GM23338 (cell line): ENCODE results near the gene TENT4B. TPM values are rescaled to one million over a fixed set of nuclear protein-coding genes. Genes with fewer than 3 reads are reported as not detected.

ENCODE experiments used
- ATAC-seq: fragments of 200-7000 bp; cut with Tn5 transposase; 3 replicates; pipeline ENCODE4 v1.9.1; 2020
- DNase-seq: peaks from one replicate; pipeline ENCODE4 v3.0.0-alpha.2; 2015; ENCODE audit warnings: low spot score
- H2AFZ ChIP-seq: fragments of 200-600 bp; sonication (generic); 2 replicates; pipeline ENCODE4 v1.8.0; 2016; ENCODE audit warnings: antibody characterized with exemption, mild to moderate bottlenecking, moderate library complexity
- H3F3A ChIP-seq: fragments of 200-600 bp; sonication (generic); replicated peaks from 2 replicates; pipeline ENCODE4 v1.8.0; 2017; ENCODE audit warnings: antibody characterized with exemption, mixed run types, low read depth
- H3K27ac ChIP-seq: fragments of 200-600 bp; sonication (generic); 2 replicates; pipeline ENCODE4 v1.6.1; 2016; ENCODE audit warnings: low read depth
- H3K27me3 ChIP-seq: fragments of 200-600 bp; sonication (generic); 2 replicates; pipeline ENCODE4 v1.8.0; 2016; ENCODE audit warnings: mild to moderate bottlenecking, mixed run types, moderate library complexity; ENCODE audit not compliant: insufficient read depth
- H3K36me3 ChIP-seq: fragments of 200-600 bp; sonication (generic); 2 replicates; pipeline ENCODE4 v1.8.0; 2016; ENCODE audit warnings: mild to moderate bottlenecking; ENCODE audit not compliant: insufficient read depth
- H3K4me1 ChIP-seq: fragments of 200-600 bp; sonication (generic); 2 replicates; pipeline ENCODE4 v1.8.0; 2016; ENCODE audit warnings: mild to moderate bottlenecking, moderate library complexity; ENCODE audit not compliant: insufficient read depth
- H3K4me2 ChIP-seq: fragments of 200-600 bp; sonication (generic); 2 replicates; pipeline ENCODE4 v1.7.1; 2017; ENCODE audit warnings: mixed run types
- H3K4me3 ChIP-seq: fragments of 200-600 bp; sonication (generic); 2 replicates; pipeline ENCODE4 v1.6.1; 2016; ENCODE audit warnings: mixed run types
- H3K79me2 ChIP-seq: fragments of 200-600 bp; sonication (generic); replicated peaks from 2 replicates; pipeline ENCODE4 v1.8.0; 2017; ENCODE audit warnings: mild to moderate bottlenecking; ENCODE audit not compliant: insufficient read depth
- H3K9me2 ChIP-seq: fragments of 200-600 bp; sonication (generic); 2 replicates; pipeline ENCODE4 v1.8.0; 2017; ENCODE audit not compliant: insufficient read depth
- H4K20me1 ChIP-seq: fragments of 200-600 bp; sonication (generic); replicated peaks from 2 replicates; pipeline ENCODE4 v1.8.0; 2017; ENCODE audit warnings: mild to moderate bottlenecking; ENCODE audit not compliant: insufficient read depth
- H3K27ac Mint-ChIP-seq: 2 replicates; pipeline ENCODE4 v1.8.0; 2020; ENCODE audit warnings: inconsistent platforms, mild to moderate bottlenecking, moderate library complexity, mixed read lengths
- H3K27me3 Mint-ChIP-seq: 3 replicates; pipeline ENCODE4 v1.8.0; 2022; ENCODE audit warnings: low read depth, mild to moderate bottlenecking, moderate library complexity, mixed read lengths, inconsistent platforms; ENCODE audit not compliant: insufficient read depth, poor library complexity
- H3K36me3 Mint-ChIP-seq: 3 replicates; pipeline ENCODE4 v1.8.0; 2021; ENCODE audit warnings: low read depth, mild to moderate bottlenecking, inconsistent platforms, moderate library complexity, mixed read lengths
- H3K4me1 Mint-ChIP-seq: 3 replicates; pipeline ENCODE4 v1.8.0; 2020; ENCODE audit warnings: mild to moderate bottlenecking, inconsistent platforms, mixed read lengths
- H3K4me3 Mint-ChIP-seq: 3 replicates; pipeline ENCODE4 v1.8.0; 2021; ENCODE audit warnings: moderate library complexity, mild to moderate bottlenecking, inconsistent platforms, mixed read lengths
- H3K9me3 Mint-ChIP-seq: 3 replicates; pipeline ENCODE4 v1.8.0; 2020; ENCODE audit warnings: moderate library complexity, mild to moderate bottlenecking, inconsistent platforms, mixed read lengths
- CREB1 ChIP-seq: fragments of 250-450 bp; sonication (Bioruptor Pico); IDR thresholded peaks from 2 replicates; pipeline ENCODE4 v1.5.0; 2020; ENCODE audit warnings: low read depth, mild to moderate bottlenecking, moderate library complexity
- CTCF ChIP-seq, 2 experiments: fragments of 200-600 bp in 1 of 2; sonication (generic) in 1 of 2; conservative IDR thresholded peaks; 2 replicates each; pipeline versions ENCODE4 v1.5.1 to v1.6.1; 2016 to 2017; ENCODE audit warnings: antibody characterized with exemption in 2 of 2, low read depth in 2 of 2, mild to moderate bottlenecking in 2 of 2, moderate library complexity in 1 of 2
- ETS1 ChIP-seq: IDR thresholded peaks from 2 replicates; pipeline ENCODE4 v1.6.1; 2016; ENCODE audit warnings: antibody characterized with exemption
- EZH2 ChIP-seq: fragments of 200-600 bp; sonication (generic); IDR thresholded peaks from one replicate; pipeline ENCODE4 v1.8.0; 2017; ENCODE audit warnings: antibody characterized with exemption, mild to moderate bottlenecking, low read depth; ENCODE audit not compliant: unreplicated experiment
- EZH2phosphoT487 ChIP-seq: fragments of 200-600 bp; sonication (generic); IDR thresholded peaks from one replicate; pipeline ENCODE4 v1.8.1; 2018; ENCODE audit warnings: antibody characterized with exemption; ENCODE audit not compliant: unreplicated experiment
- JUNB ChIP-seq: IDR thresholded peaks from one replicate; pipeline ENCODE4 v1.6.1; 2016; ENCODE audit warnings: antibody characterized with exemption; ENCODE audit not compliant: unreplicated experiment
- NANOG ChIP-seq: IDR thresholded peaks from 2 replicates; pipeline ENCODE4 v1.6.1; 2016; ENCODE audit warnings: antibody characterized with exemption, borderline replicate concordance
- POLR2AphosphoS5 ChIP-seq: IDR thresholded peaks from 2 replicates; pipeline ENCODE4 v1.6.1; 2016; ENCODE audit warnings: antibody characterized with exemption, low read depth
- STAT1 ChIP-seq: IDR thresholded peaks from one replicate; pipeline ENCODE4 v1.6.1; 2016; ENCODE audit warnings: antibody characterized with exemption; ENCODE audit not compliant: unreplicated experiment
- ZNF114 ChIP-seq: fragments of 250-450 bp; sonication (Bioruptor Pico); IDR thresholded peaks from 2 replicates; pipeline ENCODE4 v1.5.0; 2020; ENCODE audit warnings: mild to moderate bottlenecking, moderate library complexity
- ZNF331 ChIP-seq: fragments of 250-450 bp; sonication (Bioruptor Pico); IDR thresholded peaks from 2 replicates; pipeline ENCODE4 v1.5.0; 2020; ENCODE audit warnings: low read depth, mild to moderate bottlenecking, moderate library complexity
- polyA plus RNA-seq: library from polyadenylated mRNA; unstranded; fragments of >200 nt; fragmentation: Nextera tagmentation; extraction: Ambion mirVana; gene quantifications from 2 replicates; pipeline ENCODE4 v1.2.1, GENCODE V29; 2016
- total RNA-seq: library from RNA; depleted of rRNA; stranded (reverse); fragments of >200 nt; shearing (Covaris generic); gene quantifications from 2 replicates; pipeline ENCODE4 v1.2.3, GENCODE V29; 2014
- TF ChIP-seq, protein P1 (sequence below): IDR thresholded peaks from one replicate; pipeline ENCODE4 v1.6.1; 2018; ENCODE audit warnings: antibody characterized with exemption; ENCODE audit not compliant: unreplicated experiment

TENT4B gene
- total and polyA plus RNA-seq, 2 experiments from 2014 or later: 17.6 to 21.3 TPM

GRCh38 chr16:50165473-50165872 is 12.4 kb downstream of the TENT4B start:
- no peaks in the 10 kb centered on the region for H3K36me3 Mint-ChIP-seq
- no peaks in the 10 kb centered on the region for H3K9me3 Mint-ChIP-seq
- H3K9me2 ChIP-seq: no peaks in the 10 kb centered on the region
- peaks cover 36% of the 10 kb centered on the region for H4K20me1 ChIP-seq
- ATAC-seq (no peak), DNase-seq (no peak)
- H2AFZ ChIP-seq: no peak overlapping the region
- no peaks in the 10 kb centered on the region for H3K27me3 ChIP-seq
- H3K4me2 ChIP-seq: no peak overlapping the region
- H3F3A ChIP-seq: no peaks in the 10 kb centered on the region
- peaks cover 4% of the 10 kb centered on the region for H3K27me3 Mint-ChIP-seq
- no peak overlapping the region for H3K27ac Mint-ChIP-seq
- H3K36me3 ChIP-seq: no peaks in the 10 kb centered on the region
- TF ChIP-seq ETS1 (no peak), EZH2 (no peak), ZNF331 (CRISPR knock-in tag) (no peak)
- H3K27ac ChIP-seq: no peak overlapping the region
- no peak overlapping the region for H3K4me3 ChIP-seq
- peaks cover 100% of the 10 kb centered on the region for H3K79me2 ChIP-seq
- peaks cover 11% of the 10 kb centered on the region; the same call in 1 of the 2 replicates for H3K4me1 ChIP-seq
- peaks cover 12% of the 10 kb centered on the region for H3K4me1 Mint-ChIP-seq
- no peak overlapping the region for H3K4me3 Mint-ChIP-seq

- H3K36me3 ChIP-seq: no peaks in the 10 kb centered on the region
- H4K20me1 ChIP-seq: peaks cover 38% of the 10 kb centered on the region
- Mint-ChIP-seq H3K36me3 (no peaks in the 10 kb centered on the region), H3K27me3 (peaks cover 5% of the 10 kb centered on the region), H3K4me3 (no peak overlapping the region), H3K9me3 (no peaks in the 10 kb centered on the region), H3K27ac (peak overlapping the region; percentile 84; the same call in 1 of the 2 replicates), H3K4me1 (peaks cover 12% of the 10 kb centered on the region)
- H3F3A ChIP-seq: no peaks in the 10 kb centered on the region
- no peak overlapping the region for H2AFZ ChIP-seq
- H3K4me1 ChIP-seq: peaks cover 11% of the 10 kb centered on the region; the same call in 1 of the 2 replicates
- no peak overlapping the region for H3K27ac ChIP-seq
- peak; percentile 32; the same call in 2 of the 3 replicates for ATAC-seq
- H3K4me2 ChIP-seq: no peak overlapping the region
- H3K27me3 ChIP-seq: no peaks in the 10 kb centered on the region
- H3K4me3 ChIP-seq: no peak overlapping the region
- no peak for DNase-seq
- H3K79me2 ChIP-seq: peaks cover 100% of the 10 kb centered on the region
- no peaks in the 10 kb centered on the region for H3K9me2 ChIP-seq
- no peak for TF ChIP-seq CREB1 (CRISPR knock-in tag)
- TF ChIP-seq ETS1: no peak
- TF ChIP-seq CTCF (conservative IDR thresholded peaks at IDR 0.05; ENCODE audit: low read depth in 2 of 2): no peak
- no peak for TF ChIP-seq ZNF331 (CRISPR knock-in tag)
- no peak for TF ChIP-seq ZNF114 (CRISPR knock-in tag)
- no peak for TF ChIP-seq STAT1
- TF ChIP-seq NANOG: no peak
- TF ChIP-seq EZH2phosphoT487: no peak
- no peak for TF ChIP-seq JUNB
- TF ChIP-seq EZH2: no peak
- TF ChIP-seq POLR2AphosphoS5: no peak
- TF ChIP-seq, protein P1, sequence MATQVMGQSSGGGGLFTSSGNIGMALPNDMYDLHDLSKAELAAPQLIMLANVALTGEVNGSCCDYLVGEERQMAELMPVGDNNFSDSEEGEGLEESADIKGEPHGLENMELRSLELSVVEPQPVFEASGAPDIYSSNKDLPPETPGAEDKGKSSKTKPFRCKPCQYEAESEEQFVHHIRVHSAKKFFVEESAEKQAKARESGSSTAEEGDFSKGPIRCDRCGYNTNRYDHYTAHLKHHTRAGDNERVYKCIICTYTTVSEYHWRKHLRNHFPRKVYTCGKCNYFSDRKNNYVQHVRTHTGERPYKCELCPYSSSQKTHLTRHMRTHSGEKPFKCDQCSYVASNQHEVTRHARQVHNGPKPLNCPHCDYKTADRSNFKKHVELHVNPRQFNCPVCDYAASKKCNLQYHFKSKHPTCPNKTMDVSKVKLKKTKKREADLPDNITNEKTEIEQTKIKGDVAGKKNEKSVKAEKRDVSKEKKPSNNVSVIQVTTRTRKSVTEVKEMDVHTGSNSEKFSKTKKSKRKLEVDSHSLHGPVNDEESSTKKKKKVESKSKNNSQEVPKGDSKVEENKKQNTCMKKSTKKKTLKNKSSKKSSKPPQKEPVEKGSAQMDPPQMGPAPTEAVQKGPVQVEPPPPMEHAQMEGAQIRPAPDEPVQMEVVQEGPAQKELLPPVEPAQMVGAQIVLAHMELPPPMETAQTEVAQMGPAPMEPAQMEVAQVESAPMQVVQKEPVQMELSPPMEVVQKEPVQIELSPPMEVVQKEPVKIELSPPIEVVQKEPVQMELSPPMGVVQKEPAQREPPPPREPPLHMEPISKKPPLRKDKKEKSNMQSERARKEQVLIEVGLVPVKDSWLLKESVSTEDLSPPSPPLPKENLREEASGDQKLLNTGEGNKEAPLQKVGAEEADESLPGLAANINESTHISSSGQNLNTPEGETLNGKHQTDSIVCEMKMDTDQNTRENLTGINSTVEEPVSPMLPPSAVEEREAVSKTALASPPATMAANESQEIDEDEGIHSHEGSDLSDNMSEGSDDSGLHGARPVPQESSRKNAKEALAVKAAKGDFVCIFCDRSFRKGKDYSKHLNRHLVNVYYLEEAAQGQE: no peak
These were observed 13.7 kb downstream of the TENT4B start for GRCh38 chr16:50166511-50167500.
